Muscle layer of duodenum (tissue), 2 donors: ENCODE measurements around the gene SMO.

ENCODE experiments used
- H3K27ac ChIP-seq: one replicate; pipeline ENCODE4 v1.7.0; 2013; ENCODE audit warnings: mild to moderate bottlenecking, low read length
- H3K27me3 ChIP-seq: one replicate; pipeline ENCODE4 v1.7.0; 2013; ENCODE audit warnings: low read depth, mild to moderate bottlenecking, control low read depth, low read length
- H3K36me3 ChIP-seq, 2 donors: one replicate each; pipeline ENCODE4 v1.7.0; 2013; ENCODE audit warnings: low read length in 2 of 2, control low read depth in 1 of 2, mild to moderate bottlenecking in 1 of 2; ENCODE audit not compliant: insufficient read depth in 2 of 2, control insufficient read depth in 1 of 2
- H3K4me1 ChIP-seq, 2 donors: one replicate each; pipeline ENCODE4 v1.7.0; 2013; ENCODE audit warnings: low read length in 2 of 2, mild to moderate bottlenecking in 2 of 2, control low read depth in 1 of 2, moderate library complexity in 1 of 2; ENCODE audit not compliant: insufficient read depth in 2 of 2, control insufficient read depth in 1 of 2
- H3K4me3 ChIP-seq, 2 donors: one replicate each; pipeline ENCODE4 v1.7.0; 2013; ENCODE audit warnings: low read length in 2 of 2, low read depth in 1 of 2, mild to moderate bottlenecking in 1 of 2
- H3K9me3 ChIP-seq, 2 donors: one replicate each; pipeline ENCODE4 v1.7.0; 2013; ENCODE audit warnings: low read length in 2 of 2, control low read depth in 1 of 2, mild to moderate bottlenecking in 1 of 2; ENCODE audit not compliant: control insufficient read depth in 1 of 2
- donor health status: healthy.

SMO gene

GRCh38 chr7:129255800-129256199 lies 67.4 kb downstream of the SMO start:
- H3K4me1 ChIP-seq, result no peaks in the 10 kb centered on the region
- H3K27me3 ChIP-seq, result no peaks in the 10 kb centered on the region
- no peak overlapping the region for H3K27ac ChIP-seq
- H3K36me3 ChIP-seq, result no peaks in the 10 kb centered on the region
- H3K9me3 ChIP-seq, result no peaks in the 10 kb centered on the region
- no peak overlapping the region for H3K4me3 ChIP-seq

GRCh38 chr7:129256221-129256620 lies 67.8 kb downstream of the SMO start:
- H3K9me3 ChIP-seq, result no peaks in the 10 kb centered on the region
- H3K4me1 ChIP-seq, result no peaks in the 10 kb centered on the region
- no peaks in the 10 kb centered on the region for H3K27me3 ChIP-seq
- no peaks in the 10 kb centered on the region for H3K36me3 ChIP-seq
- no peak overlapping the region for H3K27ac ChIP-seq
- no peak overlapping the region for H3K4me3 ChIP-seq

- Histone ChIP-seq H3K27me3 (no peaks in the 10 kb centered on the region), H3K4me1 (no peaks in the 10 kb centered on the region), H3K27ac (no peak overlapping the region), H3K36me3 (no peaks in the 10 kb centered on the region), H3K4me3 (no peak overlapping the region), H3K9me3 (no peaks in the 10 kb centered on the region)
Observed at GRCh38 chr7:129257168-129257567, 68.7 kb downstream of the SMO start.

- no peak overlapping the region for H3K4me3 ChIP-seq
- no peaks in the 10 kb centered on the region for H3K36me3 ChIP-seq
- no peak overlapping the region for H3K27ac ChIP-seq
- H3K27me3 ChIP-seq, result no peaks in the 10 kb centered on the region
- H3K4me1 ChIP-seq, result no peaks in the 10 kb centered on the region
- no peaks in the 10 kb centered on the region for H3K9me3 ChIP-seq
Observed at GRCh38 chr7:129258649-129259389, 70.4 kb downstream of the SMO start.

- H3K9me3 ChIP-seq, result no peaks in the 10 kb centered on the region
- H3K36me3 ChIP-seq, result no peaks in the 10 kb centered on the region
Observed at GRCh38 chr7:129262324-129262723, 73.9 kb downstream of the SMO start.

More at GRCh38 chr7:129262324-129262723, 73.9 kb downstream of the SMO start:
- Histone ChIP-seq H3K4me3 (no peak overlapping the region), H3K4me1 (no peaks in the 10 kb centered on the region), H3K27ac (no peak overlapping the region), H3K27me3 (no peaks in the 10 kb centered on the region)
